Adrenal gland (tissue), 12 donors: ENCODE measurements around the gene BCL2L15. TPM values are rescaled to one million over a fixed set of nuclear protein-coding genes. Genes with fewer than 3 reads are reported as not detected.

Source experiments
- DNase-seq, 7 donors: peaks; one replicate each; pipeline ENCODE4 v3.0.0-alpha.2; 2019 to 2020
- H3K27ac ChIP-seq, 5 donors: fragments of 200-600 bp; sonication (generic) in 4 of 5; 1 replicate in 3 of 5; 2 replicates in 2 of 5; pipeline versions ENCODE4 v1.5.1 to v1.8.0; 2016 to 2020; ENCODE audit warnings: mild to moderate bottlenecking in 1 of 5
- H3K27me3 ChIP-seq: fragments of 200-600 bp; 2 replicates; pipeline ENCODE4 v1.8.0; 2021
- H3K36me3 ChIP-seq, 2 donors: fragments of 200-600 bp; replicated peaks in 1 of 2; 1 replicate in 1 of 2; 2 replicates in 1 of 2; pipeline versions ENCODE4 v1.5.1 to v1.8.0; 2018 to 2022
- H3K4me1 ChIP-seq, 2 donors: fragments of 200-600 bp; replicated peaks in 1 of 2; 1 replicate in 1 of 2; 2 replicates in 1 of 2; pipeline versions ENCODE4 v1.5.1 to v1.8.0; 2018 to 2021
- H3K4me3 ChIP-seq, 4 donors: fragments of 200-600 bp; sonication (generic) in 3 of 4; one replicate each; pipeline ENCODE4 v1.5.1; 2016 to 2018
- H3K9me3 ChIP-seq, 3 donors: fragments of 200-600 bp; sonication (generic) in 1 of 3; replicated peaks in 1 of 3; 1 replicate in 2 of 3; 2 replicates in 1 of 3; pipeline versions ENCODE4 v1.5.1 to v1.8.0; 2016 to 2021
- CTCF ChIP-seq, 6 experiments: fragments of 450-650 bp in 4 of 6; fragments of 200-600 bp in 2 of 6; sonication (generic) in 1 of 6; IDR thresholded peaks; 1 replicate in 5 of 6; 2 replicates in 1 of 6; pipeline versions ENCODE4 v1.5.1 to v1.8.0; 2016 to 2021; ENCODE audit warnings: antibody characterized with exemption in 6 of 6, mild to moderate bottlenecking in 2 of 6, moderate library complexity in 1 of 6
- POLR2A ChIP-seq, 2 donors: fragments of 450-650 bp; IDR thresholded peaks; one replicate each; pipeline ENCODE4 v1.6.1; 2017; ENCODE audit warnings: antibody characterized with exemption in 2 of 2, mild to moderate bottlenecking in 2 of 2, moderate library complexity in 1 of 2
- WGBS, 4 donors: extraction: QIAGEN DNeasy Blood & Tissue Kit in 2 of 4; methylation state at CpG; one replicate each; pipeline versions ENCODE4 v1.1.5 to v1.1.7; 2013 to 2017; 5-methylcytosine and 5-hydroxymethylcytosine counted together
- intact Hi-C, 2 donors: fragments of 100-400 bp; cut with DNase I; formaldehyde crosslinking; loops; one replicate each; pipeline versions ENCODE4 v1.14.1 to v1.15.0; 2022 to 2023
- polyA plus RNA-seq, 3 donors: library from polyadenylated mRNA; stranded (reverse); fragments of 200-250 nt in 2 of 3; fragments of 350-450 nt in 1 of 3; fragmentation: Illumina TruSeq in 1 of 3; extraction: RNeasy Lipid Tissue Mini Kit (QIAGEN cat#74804) in 1 of 3; gene quantifications; one replicate each; pipeline ENCODE4 v1.2.3, GENCODE V29; 2013 to 2014
- total RNA-seq, 9 donors: library from RNA; depleted of rRNA in 4 of 9; stranded (reverse); fragments of >200 nt in 4 of 9; fragments of 120-200 nt in 1 of 9; fragmentation: NEBNext Ultra II Directional in 1 of 9; extraction: Animal tissue kit (Norgen Biotek cat#: 25700) in 1 of 9; gene quantifications; one replicate each; pipeline versions ENCODE4 v1.1.0 to v1.2.4, GENCODE V29; 2013 to 2023
- donor health status: healthy with polysubstance abuse.
- donor health status: Bipolar disorder and iron deficiency.
- donor health status: DM: yes; HTN: yes; CAD: no.
- donor health status: DM: no; HTN: no; CAD: no.
- donor health status: DM: no; HTN: no; CAD: no.
- donor health status: DM: yes; HTN: yes; CAD: no.

The BCL2L15 gene
- total and polyA plus RNA-seq, 12 donors = 0.07 to 1.3 (median 0.30) TPM; not detected in 2

GRCh38 chr1:113924473-113924872 is 37.1 kb upstream of the BCL2L15 start:
- Histone ChIP-seq H3K4me3 (no peak overlapping the region), H3K27ac (no peak overlapping the region), H3K27me3 (no peaks in the 10 kb centered on the region), H3K9me3 (no peaks in the 10 kb centered on the region), H3K36me3 (no peaks in the 10 kb centered on the region), H3K4me1 (peaks cover 7% of the 10 kb centered on the region in 2 donors)
- intact Hi-C loops = no loop called here
- WGBS, 4 donors = 88 to 94% (median 93%) methylated on average over 2 of the region's 2 CpGs
- TF ChIP-seq POLR2A (IDR thresholded peaks at IDR 0.05) = no peak
- TF ChIP-seq CTCF (IDR thresholded peaks at IDR 0.05) = no peak
- no peak for DNase-seq

GRCh38 chr1:113922957-113923356 is 35.6 kb upstream of the BCL2L15 start:
- H3K27me3 ChIP-seq = no peaks in the 10 kb centered on the region
- no peaks in the 10 kb centered on the region for H3K4me1 ChIP-seq
- no peaks in the 10 kb centered on the region for H3K9me3 ChIP-seq
- no peak for DNase-seq
- no peaks in the 10 kb centered on the region for H3K36me3 ChIP-seq
- no peak overlapping the region for H3K4me3 ChIP-seq
- TF ChIP-seq CTCF (IDR thresholded peaks at IDR 0.05) (no peak), POLR2A (IDR thresholded peaks at IDR 0.05) (no peak)
- 69 to 94% (median 91%) methylated on average over 4 of the region's 4 CpGs for WGBS, 4 donors
- intact Hi-C loops = no loop called here
- H3K27ac ChIP-seq = no peak overlapping the region

GRCh38 chr1:113918243-113918642 is 30.9 kb upstream of the BCL2L15 start:
- Histone ChIP-seq H3K4me3 (no peak overlapping the region), H3K27me3 (no peaks in the 10 kb centered on the region), H3K9me3 (no peaks in the 10 kb centered on the region), H3K4me1 (no peaks in the 10 kb centered on the region), H3K27ac (no peak overlapping the region), H3K36me3 (no peaks in the 10 kb centered on the region)
- intact Hi-C loops = loop anchor here in 1 of 2 donors (10.0 kb wide), 1 partner anchor 93 kb away; no protein-coding TSS in a partner anchor
- TF ChIP-seq CTCF (IDR thresholded peaks at IDR 0.05) (no peak), POLR2A (IDR thresholded peaks at IDR 0.05) (no peak)
- DNase-seq = no peak

- 86 to 94% (median 91%) methylated on average over 2 of the region's 2 CpGs for WGBS, 4 donors
- no peak for DNase-seq
- H3K4me1 ChIP-seq = no peaks in the 10 kb centered on the region
- no peaks in the 10 kb centered on the region for H3K36me3 ChIP-seq
- TF ChIP-seq POLR2A (IDR thresholded peaks at IDR 0.05) = no peak
- TF ChIP-seq CTCF (IDR thresholded peaks at IDR 0.05) = no peak
- H3K4me3 ChIP-seq = no peak overlapping the region
- H3K27me3 ChIP-seq = no peaks in the 10 kb centered on the region
- H3K27ac ChIP-seq = no peak overlapping the region
- H3K9me3 ChIP-seq = no peaks in the 10 kb centered on the region
- intact Hi-C loops = loop anchor here in 1 of 2 donors (10.0 kb wide), 1 partner anchor 93 kb away; no protein-coding TSS in a partner anchor
Measured at GRCh38 chr1:113917400-113918082, 30.2 kb upstream of the BCL2L15 start.
